B cell (primary cell): ENCODE results near the gene CADM2.

Source experiments
- CTCF ChIP-seq: fragments of 200-600 bp; IDR thresholded peaks from one replicate; pipeline ENCODE4 v1.8.0; 2022; ENCODE audit warnings: antibody characterized with exemption, mild to moderate bottlenecking
- EZH2 ChIP-seq: IDR thresholded peaks from 2 replicates; pipeline ENCODE4 v1.6.1; 2012; ENCODE audit warnings: borderline replicate concordance, low read depth, mild to moderate bottlenecking, moderate library complexity, low read length; ENCODE audit not compliant: insufficient read depth, poor library complexity, severe bottlenecking

- TF ChIP-seq EZH2: no peak
- TF ChIP-seq CTCF: no peak
Measured at GRCh38 chr3:85007195-85008094, 48.7 kb downstream of the CADM2 start.
